ENCODE data around the gene POP5.

- TF ChIP-seq, protein P1, sequence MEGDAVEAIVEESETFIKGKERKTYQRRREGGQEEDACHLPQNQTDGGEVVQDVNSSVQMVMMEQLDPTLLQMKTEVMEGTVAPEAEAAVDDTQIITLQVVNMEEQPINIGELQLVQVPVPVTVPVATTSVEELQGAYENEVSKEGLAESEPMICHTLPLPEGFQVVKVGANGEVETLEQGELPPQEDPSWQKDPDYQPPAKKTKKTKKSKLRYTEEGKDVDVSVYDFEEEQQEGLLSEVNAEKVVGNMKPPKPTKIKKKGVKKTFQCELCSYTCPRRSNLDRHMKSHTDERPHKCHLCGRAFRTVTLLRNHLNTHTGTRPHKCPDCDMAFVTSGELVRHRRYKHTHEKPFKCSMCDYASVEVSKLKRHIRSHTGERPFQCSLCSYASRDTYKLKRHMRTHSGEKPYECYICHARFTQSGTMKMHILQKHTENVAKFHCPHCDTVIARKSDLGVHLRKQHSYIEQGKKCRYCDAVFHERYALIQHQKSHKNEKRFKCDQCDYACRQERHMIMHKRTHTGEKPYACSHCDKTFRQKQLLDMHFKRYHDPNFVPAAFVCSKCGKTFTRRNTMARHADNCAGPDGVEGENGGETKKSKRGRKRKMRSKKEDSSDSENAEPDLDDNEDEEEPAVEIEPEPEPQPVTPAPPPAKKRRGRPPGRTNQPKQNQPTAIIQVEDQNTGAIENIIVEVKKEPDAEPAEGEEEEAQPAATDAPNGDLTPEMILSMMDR (IDR thresholded peaks at IDR 0.05; ENCODE audit: low read depth, low read length), result no peak
- TF ChIP-seq POLR2A (IDR thresholded peaks at IDR 0.05; ENCODE audit: extremely low read depth, insufficient read length) (no peak), MYC (IDR thresholded peaks at IDR 0.05; ENCODE audit: low read depth, low read length) (no peak), MAX (IDR thresholded peaks at IDR 0.05; ENCODE audit: low read depth, low read length) (no peak)
Measured at GRCh38 chr12:120586860-120587259, 5.7 kb upstream of the POP5 start.

Measured in NB4 (cell line).